Hippocampal formation (tissue), 2 donors: ENCODE measurements around the gene MYRF.

ENCODE experiments used
- DNase-seq, 2 donors: peaks; one replicate each; lab custom pipeline; 2025; lab: John Stamatoyannopoulos, UW

Gene MYRF

GRCh38 chr11:61795459-61795858 is 43.0 kb downstream of the MYRF start:
- DNase-seq = no peak

GRCh38 chr11:61795876-61796526 is 43.6 kb downstream of the MYRF start:
- DNase-seq = no peak

- peak; percentile 66 to 84 for DNase-seq
These were observed 45.0 kb downstream of the MYRF start for GRCh38 chr11:61797263-61797944.

- DNase-seq = no peak
These were observed 47.3 kb downstream of the MYRF start for GRCh38 chr11:61799665-61800284.

GRCh38 chr11:61800331-61801281 is 48.2 kb downstream of the MYRF start:
- DNase-seq = no peak

GRCh38 chr11:61802605-61803004 is 50.2 kb downstream of the MYRF start:
- no peak for DNase-seq

GRCh38 chr11:61803889-61804647 is 51.6 kb downstream of the MYRF start:
- DNase-seq = no peak

- no peak for DNase-seq
These were observed 52.7 kb downstream of the MYRF start for GRCh38 chr11:61805146-61805545.

- DNase-seq = no peak
These were observed 54.3 kb downstream of the MYRF start for GRCh38 chr11:61806785-61807184.

- DNase-seq = no peak
These were observed 58.3 kb downstream of the MYRF start for GRCh38 chr11:61810671-61811175.

- no peak for DNase-seq
These were observed 59.4 kb downstream of the MYRF start for GRCh38 chr11:61811831-61812230.

- DNase-seq = no peak
These were observed 60.4 kb downstream of the MYRF start for GRCh38 chr11:61812736-61813411.

- peak; percentile 45 to 69 for DNase-seq
These were observed 62.0 kb downstream of the MYRF start for GRCh38 chr11:61814247-61814957.

- DNase-seq = peak; percentile 92 to 98
These were observed 62.7 kb downstream of the MYRF start for GRCh38 chr11:61814958-61815789.

- peak; percentile 39 to 70 for DNase-seq
These were observed 63.6 kb downstream of the MYRF start for GRCh38 chr11:61815790-61816735.

- DNase-seq = peak; percentile 90 to 92
These were observed 64.5 kb downstream of the MYRF start, which contains the start of gene FADS1 for GRCh38 chr11:61816736-61817455. TSS of gene FADS1 (minus strand) at chr11:61817003. CDS start at chr11:61816929, 74 bp downstream.
